K562 (cell line): Measurements from ENCODE around the gene PLCB3. TPM values are rescaled to one million over a fixed set of nuclear protein-coding genes. Genes with fewer than 3 reads are reported as not detected.

ENCODE experiments used
- ATF1 ChIP-seq, 2 experiments: fragments of 450-650 bp in 1 of 2; IDR thresholded peaks; 2 replicates each; pipeline ENCODE4 v1.6.1; 2016; ENCODE audit warnings: missing compliant biosample characterization in 1 of 2, missing genetic modification characterization in 1 of 2
- ATF7 ChIP-seq: fragments of 450-650 bp; IDR thresholded peaks from 2 replicates; pipeline ENCODE4 v1.7.1; 2014; ENCODE audit warnings: mild to moderate bottlenecking, moderate library complexity
- BCOR ChIP-seq: fragments of 450-650 bp; IDR thresholded peaks from 2 replicates; pipeline ENCODE4 v1.6.1; 2016
- GTF2E2 ChIP-seq: fragments of 200-800 bp; sonication (Bioruptor generic); IDR thresholded peaks from 2 replicates; pipeline ENCODE4 v1.6.1; 2016; ENCODE audit warnings: missing genetic modification characterization, missing compliant biosample characterization
- MAFK ChIP-seq: IDR thresholded peaks from 2 replicates; pipeline ENCODE4 v1.6.1; 2011; ENCODE audit warnings: low read length, improper control_type of control experiment
- MEF2D ChIP-seq: conservative IDR thresholded peaks from 2 replicates; pipeline ENCODE4 v1.6.1; 2016; ENCODE audit warnings: low read depth, missing genetic modification characterization, missing compliant biosample characterization
- NCOA2 ChIP-seq, 2 experiments: fragments of 450-650 bp; IDR thresholded peaks; 2 replicates each; pipeline ENCODE4 v1.6.1; 2018; ENCODE audit warnings: mild to moderate bottlenecking in 2 of 2, moderate library complexity in 1 of 2; ENCODE audit not compliant: partially characterized antibody in 2 of 2
- NFYB ChIP-seq: IDR thresholded peaks from 2 replicates; pipeline ENCODE4 v1.6.1; 2011; ENCODE audit warnings: mild to moderate bottlenecking, moderate library complexity; ENCODE audit not compliant: insufficient read length; ENCODE audit errors: extremely low read depth
- POLR2B ChIP-seq: fragments of 450-650 bp; IDR thresholded peaks from 2 replicates; pipeline ENCODE4 v1.6.1; 2018; ENCODE audit warnings: low read depth; ENCODE audit not compliant: partially characterized antibody
- POLR2H ChIP-seq: IDR thresholded peaks from 2 replicates; pipeline ENCODE4 v1.6.1; 2016; ENCODE audit warnings: missing genetic modification characterization, low read depth, mild to moderate bottlenecking, control low read depth, missing compliant biosample characterization, moderate library complexity
- POLR3A ChIP-seq: IDR thresholded peaks from 2 replicates; pipeline ENCODE4 v1.6.1; 2011; ENCODE audit warnings: borderline replicate concordance, mild to moderate bottlenecking, moderate library complexity; ENCODE audit not compliant: insufficient read length, insufficient read depth; ENCODE audit errors: extremely low read depth
- RAD51 ChIP-seq: fragments of 450-650 bp; IDR thresholded peaks from 2 replicates; pipeline ENCODE4 v1.7.1; 2016; ENCODE audit warnings: low read depth, mild to moderate bottlenecking, borderline replicate concordance
- TAF7 ChIP-seq: fragments of 450-650 bp; IDR thresholded peaks from 2 replicates; pipeline ENCODE4 v1.6.1; 2016; ENCODE audit warnings: missing genetic modification characterization, missing compliant biosample characterization
- TRIM28 ChIP-seq: fragments of 450-650 bp; IDR thresholded peaks from 2 replicates; pipeline ENCODE4 v1.6.1; 2017
- ZEB2 ChIP-seq: fragments of 450-650 bp; IDR thresholded peaks from 2 replicates; pipeline ENCODE4 v1.6.1; 2016
- ZNF232 ChIP-seq: sonication (generic); formaldehyde crosslinking; IDR thresholded peaks from 2 replicates; pipeline ENCODE4 v1.8.0; 2022; ENCODE audit warnings: mild to moderate bottlenecking, missing genetic modification reagents
- ZNF324 ChIP-seq: fragments of 250-450 bp; sonication (Bioruptor Pico); IDR thresholded peaks from 2 replicates; pipeline ENCODE4 v1.4.0; 2020; ENCODE audit warnings: mild to moderate bottlenecking
- polyA plus RNA-seq, 8 experiments: library from polyadenylated mRNA; depleted of rRNA in 4 of 8; stranded (reverse) in 5 of 8; unstranded in 3 of 8; fragments of >200 nt; fragmentation: Nextera tagmentation in 2 of 8; fragmentation: Illumina TruSeq in 1 of 8; extraction: Ambion mirVana in 2 of 8; extraction: Trizol in 1 of 8; gene quantifications; 2 replicates each; pipeline versions ENCODE4 v1.2.1 to v1.2.3, GENCODE V29; 2011 to 2014; ENCODE audit warnings: inconsistent platforms in 1 of 8, missing spikeins in 1 of 8
- total RNA-seq, 7 experiments: library from RNA; depleted of rRNA in 6 of 7; stranded (reverse); fragments of >200 nt in 6 of 7; fragmentation: Illumina TruSeq in 2 of 7; extraction: Trizol in 2 of 7; gene quantifications; 2 replicates each; pipeline versions ENCODE4 v1.2.1 to v1.2.3, GENCODE V29; 2011 to 2021; ENCODE audit warnings: low replicate concordance in 1 of 7
- TF ChIP-seq, protein P1 (sequence below): fragments of 250-450 bp; sonication (Bioruptor Pico); IDR thresholded peaks from 2 replicates; pipeline ENCODE4 v1.8.0; 2022; ENCODE audit warnings: inconsistent platforms
- TF ChIP-seq, protein P2 (sequence below), 2 experiments: fragments of 450-650 bp; conservative IDR thresholded peaks; 2 replicates each; pipeline ENCODE4 v1.6.1; 2017; ENCODE audit warnings: mild to moderate bottlenecking in 2 of 2, moderate library complexity in 2 of 2
- TF ChIP-seq, protein P3 (sequence below): fragments of 250-450 bp; sonication (Bioruptor Pico); IDR thresholded peaks from 2 replicates; pipeline ENCODE4 v1.4.0; 2020
- TF ChIP-seq, protein P4 (sequence below): IDR thresholded peaks from 2 replicates; pipeline ENCODE4 v1.6.1; 2011; ENCODE audit not compliant: insufficient read length; ENCODE audit errors: extremely low read depth
- TF ChIP-seq, protein P5 (sequence below): fragments of 450-650 bp; formaldehyde crosslinking; IDR thresholded peaks from 2 replicates; pipeline ENCODE4 v1.4.0; 2020; ENCODE audit warnings: mild to moderate bottlenecking, mixed read lengths

PLCB3 gene
- total and polyA plus RNA-seq, 9 of the 15 experiments (the other 6 are each of a cell fraction or from before 2014, with no cell fraction given): 0.31 to 44.8 (median 14.6) TPM

DNA sequence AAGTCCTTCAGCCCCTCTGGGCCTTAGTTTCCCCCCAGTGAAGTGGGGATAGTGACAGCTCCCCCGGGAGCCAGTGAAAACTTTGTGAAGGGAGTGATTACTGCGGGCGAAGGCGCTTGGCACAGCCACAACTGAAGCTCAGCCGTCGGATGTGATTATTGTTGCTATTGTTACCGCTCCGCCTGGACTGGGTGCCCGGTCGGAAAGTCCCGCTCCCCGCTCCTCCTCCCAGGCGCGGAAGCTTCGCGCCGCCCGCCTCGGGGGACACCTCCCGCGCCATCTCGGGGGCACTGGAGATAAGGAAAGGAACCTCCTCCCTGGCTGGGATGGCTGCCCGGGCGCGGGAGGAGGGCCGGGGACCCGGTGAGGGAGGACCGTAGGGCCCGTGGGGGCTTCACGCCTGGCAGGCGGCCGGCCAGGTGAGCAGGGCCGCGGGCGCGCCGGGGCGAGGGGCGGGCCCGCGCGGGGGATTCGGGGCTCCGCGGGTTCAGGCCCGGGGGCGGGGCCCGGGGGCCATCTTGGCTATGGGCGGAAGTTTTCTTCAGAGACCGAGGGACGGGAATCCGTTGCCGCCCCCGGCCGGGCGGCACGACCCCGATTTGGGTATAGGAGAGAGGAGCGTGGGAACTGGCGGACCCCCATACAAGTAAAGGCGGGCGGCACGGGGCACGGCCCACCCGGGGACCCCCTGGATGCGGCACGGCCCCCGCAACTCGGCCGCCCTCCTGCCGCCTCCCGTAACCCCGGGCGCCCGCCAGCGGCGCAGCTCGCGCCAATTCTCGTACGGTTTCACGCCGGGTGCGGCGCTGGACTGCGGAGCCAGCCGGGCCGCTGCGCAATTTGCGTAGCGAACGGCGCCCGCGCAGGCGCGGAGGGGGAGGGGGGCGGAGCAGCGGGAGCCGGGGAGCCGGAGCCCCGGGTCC lies 33.9 kb downstream of the PLCB3 start, which contains the start of gene GPR137 (continued):
- TF ChIP-seq NCOA2 (IDR thresholded peaks at IDR 0.05; ENCODE audit: partially characterized antibody in 2 of 2) (no peak), ATF1 (CRISPR knock-in tag; IDR thresholded peaks at IDR 0.05) (no peak), ATF1 (tag; IDR thresholded peaks at IDR 0.05) (no peak; the same call in 1 of the 2 replicates), POLR2H (no peak), TRIM28 (no peak), POLR3A (no peak), MAFK (no peak), ATF7 (peak; percentile 64), GTF2E2 (tag) (peak; percentile 80; the same call in 1 of the 2 replicates), BCOR (no peak), ZEB2 (no peak), NFYB (no peak), MEF2D (no peak), TAF7 (tag) (no peak), POLR2B (peak; percentile 13), ZNF232 (CRISPR knock-in tag) (no peak), RAD51 (no peak), ZNF324 (peak; percentile 27; the same call in 1 of the 2 replicates)
- TF ChIP-seq, protein P1, sequence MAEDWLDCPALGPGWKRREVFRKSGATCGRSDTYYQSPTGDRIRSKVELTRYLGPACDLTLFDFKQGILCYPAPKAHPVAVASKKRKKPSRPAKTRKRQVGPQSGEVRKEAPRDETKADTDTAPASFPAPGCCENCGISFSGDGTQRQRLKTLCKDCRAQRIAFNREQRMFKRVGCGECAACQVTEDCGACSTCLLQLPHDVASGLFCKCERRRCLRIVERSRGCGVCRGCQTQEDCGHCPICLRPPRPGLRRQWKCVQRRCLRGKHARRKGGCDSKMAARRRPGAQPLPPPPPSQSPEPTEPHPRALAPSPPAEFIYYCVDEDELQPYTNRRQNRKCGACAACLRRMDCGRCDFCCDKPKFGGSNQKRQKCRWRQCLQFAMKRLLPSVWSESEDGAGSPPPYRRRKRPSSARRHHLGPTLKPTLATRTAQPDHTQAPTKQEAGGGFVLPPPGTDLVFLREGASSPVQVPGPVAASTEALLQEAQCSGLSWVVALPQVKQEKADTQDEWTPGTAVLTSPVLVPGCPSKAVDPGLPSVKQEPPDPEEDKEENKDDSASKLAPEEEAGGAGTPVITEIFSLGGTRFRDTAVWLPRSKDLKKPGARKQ (CRISPR knock-in tag): no peak
- TF ChIP-seq, protein P2, sequence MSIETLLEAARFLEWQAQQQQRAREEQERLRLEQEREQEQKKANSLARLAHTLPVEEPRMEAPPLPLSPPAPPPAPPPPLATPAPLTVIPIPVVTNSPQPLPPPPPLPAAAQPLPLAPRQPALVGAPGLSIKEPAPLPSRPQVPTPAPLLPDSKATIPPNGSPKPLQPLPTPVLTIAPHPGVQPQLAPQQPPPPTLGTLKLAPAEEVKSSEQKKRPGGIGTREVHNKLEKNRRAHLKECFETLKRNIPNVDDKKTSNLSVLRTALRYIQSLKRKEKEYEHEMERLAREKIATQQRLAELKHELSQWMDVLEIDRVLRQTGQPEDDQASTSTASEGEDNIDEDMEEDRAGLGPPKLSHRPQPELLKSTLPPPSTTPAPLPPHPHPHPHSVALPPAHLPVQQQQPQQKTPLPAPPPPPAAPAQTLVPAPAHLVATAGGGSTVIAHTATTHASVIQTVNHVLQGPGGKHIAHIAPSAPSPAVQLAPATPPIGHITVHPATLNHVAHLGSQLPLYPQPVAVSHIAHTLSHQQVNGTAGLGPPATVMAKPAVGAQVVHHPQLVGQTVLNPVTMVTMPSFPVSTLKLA (conservative IDR thresholded peaks at IDR 0.05): peak in 1 of 2 experiments; percentile 45; a peak in 1 of 4 replicates
- TF ChIP-seq, protein P3, sequence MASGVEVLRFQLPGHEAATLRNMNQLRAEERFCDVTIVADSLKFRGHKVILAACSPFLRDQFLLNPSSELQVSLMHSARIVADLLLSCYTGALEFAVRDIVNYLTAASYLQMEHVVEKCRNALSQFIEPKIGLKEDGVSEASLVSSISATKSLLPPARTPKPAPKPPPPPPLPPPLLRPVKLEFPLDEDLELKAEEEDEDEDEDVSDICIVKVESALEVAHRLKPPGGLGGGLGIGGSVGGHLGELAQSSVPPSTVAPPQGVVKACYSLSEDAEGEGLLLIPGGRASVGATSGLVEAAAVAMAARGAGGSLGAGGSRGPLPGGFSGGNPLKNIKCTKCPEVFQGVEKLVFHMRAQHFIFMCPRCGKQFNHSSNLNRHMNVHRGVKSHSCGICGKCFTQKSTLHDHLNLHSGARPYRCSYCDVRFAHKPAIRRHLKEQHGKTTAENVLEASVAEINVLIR (CRISPR knock-in tag): no peak
- TF ChIP-seq, protein P4, sequence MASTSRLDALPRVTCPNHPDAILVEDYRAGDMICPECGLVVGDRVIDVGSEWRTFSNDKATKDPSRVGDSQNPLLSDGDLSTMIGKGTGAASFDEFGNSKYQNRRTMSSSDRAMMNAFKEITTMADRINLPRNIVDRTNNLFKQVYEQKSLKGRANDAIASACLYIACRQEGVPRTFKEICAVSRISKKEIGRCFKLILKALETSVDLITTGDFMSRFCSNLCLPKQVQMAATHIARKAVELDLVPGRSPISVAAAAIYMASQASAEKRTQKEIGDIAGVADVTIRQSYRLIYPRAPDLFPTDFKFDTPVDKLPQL: peak; percentile 97
- TF ChIP-seq, protein P5, sequence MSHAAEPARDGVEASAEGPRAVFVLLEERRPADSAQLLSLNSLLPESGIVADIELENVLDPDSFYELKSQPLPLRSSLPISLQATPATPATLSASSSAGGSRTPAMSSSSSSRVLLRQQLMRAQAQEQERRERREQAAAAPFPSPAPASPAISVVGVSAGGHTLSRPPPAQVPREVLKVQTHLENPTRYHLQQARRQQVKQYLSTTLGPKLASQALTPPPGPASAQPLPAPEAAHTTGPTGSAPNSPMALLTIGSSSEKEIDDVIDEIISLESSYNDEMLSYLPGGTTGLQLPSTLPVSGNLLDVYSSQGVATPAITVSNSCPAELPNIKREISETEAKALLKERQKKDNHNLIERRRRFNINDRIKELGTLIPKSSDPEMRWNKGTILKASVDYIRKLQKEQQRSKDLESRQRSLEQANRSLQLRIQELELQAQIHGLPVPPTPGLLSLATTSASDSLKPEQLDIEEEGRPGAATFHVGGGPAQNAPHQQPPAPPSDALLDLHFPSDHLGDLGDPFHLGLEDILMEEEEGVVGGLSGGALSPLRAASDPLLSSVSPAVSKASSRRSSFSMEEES (CRISPR knock-in tag): no peak
